ENCODE measurements around the gene STARD3. TPM values are rescaled to one million over a fixed set of nuclear protein-coding genes. Genes with fewer than 3 reads are reported as not detected.

Gene STARD3
- total RNA-seq, 1 donor from 2014 or later, result 15.8 TPM

DNA sequence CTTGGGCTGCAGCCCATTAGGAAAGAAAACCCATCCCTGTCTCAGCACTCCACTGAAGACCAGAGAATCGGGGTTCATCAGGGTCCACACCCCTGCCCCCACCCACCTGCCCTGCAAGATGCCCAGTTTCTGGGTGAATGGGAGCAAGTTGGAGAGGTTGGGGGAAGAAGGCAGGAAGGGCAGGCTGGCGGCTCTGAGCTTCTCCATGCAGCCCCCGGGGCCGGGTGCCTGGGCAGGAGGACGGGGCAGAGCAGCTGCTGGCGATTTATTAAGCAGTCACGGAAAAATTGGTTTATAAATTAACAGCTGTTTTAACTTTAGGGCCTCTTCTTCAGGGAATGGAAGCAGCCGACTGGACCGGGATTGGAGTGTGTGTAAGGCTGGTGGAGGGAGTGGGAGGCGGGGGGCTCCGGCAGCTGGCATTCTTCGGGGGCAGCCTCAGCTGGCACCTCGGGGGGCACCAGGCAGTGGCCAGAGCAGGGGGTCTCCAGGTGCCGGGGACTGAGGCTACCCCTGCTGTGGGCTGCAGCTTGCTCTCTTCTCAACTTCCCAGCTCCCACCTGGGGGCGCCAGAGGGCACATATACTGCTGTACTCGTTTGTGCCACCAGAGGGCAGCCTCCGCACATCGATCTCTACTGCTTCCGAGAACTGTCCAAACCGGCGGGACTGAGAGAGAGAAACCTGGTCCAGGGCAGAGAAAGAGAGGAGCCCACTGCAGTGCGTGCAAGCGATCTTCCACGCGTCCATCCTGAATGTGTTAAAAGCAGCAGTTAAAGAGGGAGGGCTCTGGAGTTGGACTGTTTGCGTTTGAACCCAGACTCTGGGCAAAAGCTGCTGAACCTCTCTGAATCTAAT, 15.2 kb upstream of the STARD3 start:
- peak; percentile 87 for DNase-seq

DNA sequence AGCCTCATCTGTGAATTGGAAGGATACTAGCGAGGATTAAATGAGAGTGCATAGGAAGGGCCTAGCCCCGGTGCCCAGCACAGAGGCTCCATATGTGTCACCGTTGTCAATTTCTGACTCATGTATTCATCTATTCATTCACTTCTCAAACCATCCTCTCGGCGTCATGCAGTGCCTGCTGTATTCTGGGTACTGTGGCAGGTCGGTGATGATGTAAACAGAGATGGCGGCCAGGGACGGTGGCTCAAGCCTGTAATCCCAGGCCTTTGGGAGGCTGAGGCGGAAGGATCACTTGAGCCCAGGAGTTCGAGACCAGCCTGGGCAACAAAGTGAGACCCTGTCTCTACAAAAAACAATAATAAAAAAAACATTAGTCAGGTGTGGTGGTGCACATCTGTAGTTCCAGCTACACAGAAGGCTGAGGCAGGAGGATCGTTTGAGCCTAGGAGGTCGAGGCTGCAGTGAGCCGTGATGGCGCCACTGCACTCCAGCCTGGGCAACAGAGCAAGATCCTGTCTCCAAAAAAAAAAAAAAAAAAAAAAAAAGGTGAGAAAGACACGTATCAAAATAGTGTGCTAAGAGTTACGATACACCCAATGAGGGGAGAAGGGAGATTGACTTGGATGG, 14.5 kb upstream of the STARD3 start:
- DNase-seq, result no peak

DNA sequence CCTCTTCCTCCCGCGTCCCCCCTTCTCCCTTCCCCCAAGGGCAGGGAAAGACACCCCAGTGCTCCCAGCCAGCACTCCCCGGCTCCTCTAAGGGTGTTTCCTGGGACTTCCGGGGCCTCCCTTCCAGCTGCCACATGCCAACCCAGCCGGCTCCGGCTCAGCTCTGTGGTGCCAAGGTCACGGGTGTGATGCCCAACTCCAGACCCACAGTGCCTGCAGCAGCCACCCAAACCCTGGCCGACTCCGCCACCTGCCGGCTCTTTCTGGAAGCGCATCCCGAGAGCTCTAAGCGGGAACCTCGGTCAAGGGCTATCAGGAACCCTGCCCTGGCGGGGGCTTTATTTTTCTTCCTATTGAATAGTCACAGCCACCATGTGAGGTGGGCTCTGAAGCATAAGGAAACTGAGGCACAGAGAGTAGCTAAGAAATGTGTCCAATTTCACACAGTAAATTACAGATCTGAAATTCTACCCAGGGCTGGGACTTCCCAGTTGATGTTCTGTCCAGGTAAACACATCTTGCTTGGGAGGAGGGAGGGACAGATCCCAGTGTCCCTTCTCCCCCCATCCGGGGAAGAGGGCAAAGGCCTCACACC, 13.5 kb upstream of the STARD3 start:
- DNase-seq, result peak; percentile 43

DNA sequence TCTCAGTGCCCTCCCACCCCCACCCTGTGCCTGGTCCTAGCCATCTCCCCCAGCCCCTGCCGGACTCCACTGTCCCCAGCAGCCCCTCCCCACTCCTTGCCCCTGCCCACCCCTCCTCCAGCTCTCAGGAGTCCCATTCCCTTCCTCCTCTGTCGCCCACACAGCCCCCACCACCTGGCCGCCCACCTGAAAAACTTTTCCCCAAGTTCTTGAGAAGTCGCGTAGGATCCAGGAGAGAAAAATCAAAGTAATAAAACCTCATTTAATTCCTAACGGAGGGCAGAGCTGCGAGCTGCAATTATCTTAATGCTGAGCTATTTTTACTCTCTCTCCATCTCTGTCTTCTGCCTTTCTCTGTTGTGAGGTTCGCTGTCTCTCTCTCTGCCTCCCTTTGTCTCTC, 12.6 kb upstream of the STARD3 start:
- no peak for DNase-seq

DNA sequence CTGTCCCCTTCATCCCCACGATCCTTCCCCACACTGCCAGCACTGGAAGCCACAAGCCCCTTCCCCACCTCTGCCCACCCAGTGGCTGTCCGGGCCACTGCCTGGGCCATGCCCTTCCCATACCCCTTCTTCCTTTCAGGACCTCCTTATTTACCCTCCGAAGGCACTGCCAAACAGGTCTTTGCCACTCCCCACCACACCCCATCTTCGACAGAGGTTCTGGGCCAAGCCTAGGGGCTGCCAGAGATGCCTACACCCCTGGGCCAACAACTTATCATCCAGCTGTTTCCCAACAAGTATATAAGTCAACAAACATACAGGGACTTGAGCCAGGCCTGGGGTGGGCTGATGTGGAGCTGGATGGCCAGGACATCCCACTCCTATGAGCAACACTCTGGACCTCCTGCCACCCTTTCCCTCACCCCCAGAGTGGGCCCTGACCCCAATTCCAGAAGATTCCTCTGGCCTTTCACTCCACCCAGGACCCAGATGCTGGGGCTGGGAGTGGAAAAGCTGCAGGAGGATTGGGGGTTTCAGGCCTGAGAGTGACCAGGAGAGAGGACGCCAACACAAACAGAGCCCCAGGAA, 11.7 kb upstream of the STARD3 start:
- no peak for DNase-seq

DNA sequence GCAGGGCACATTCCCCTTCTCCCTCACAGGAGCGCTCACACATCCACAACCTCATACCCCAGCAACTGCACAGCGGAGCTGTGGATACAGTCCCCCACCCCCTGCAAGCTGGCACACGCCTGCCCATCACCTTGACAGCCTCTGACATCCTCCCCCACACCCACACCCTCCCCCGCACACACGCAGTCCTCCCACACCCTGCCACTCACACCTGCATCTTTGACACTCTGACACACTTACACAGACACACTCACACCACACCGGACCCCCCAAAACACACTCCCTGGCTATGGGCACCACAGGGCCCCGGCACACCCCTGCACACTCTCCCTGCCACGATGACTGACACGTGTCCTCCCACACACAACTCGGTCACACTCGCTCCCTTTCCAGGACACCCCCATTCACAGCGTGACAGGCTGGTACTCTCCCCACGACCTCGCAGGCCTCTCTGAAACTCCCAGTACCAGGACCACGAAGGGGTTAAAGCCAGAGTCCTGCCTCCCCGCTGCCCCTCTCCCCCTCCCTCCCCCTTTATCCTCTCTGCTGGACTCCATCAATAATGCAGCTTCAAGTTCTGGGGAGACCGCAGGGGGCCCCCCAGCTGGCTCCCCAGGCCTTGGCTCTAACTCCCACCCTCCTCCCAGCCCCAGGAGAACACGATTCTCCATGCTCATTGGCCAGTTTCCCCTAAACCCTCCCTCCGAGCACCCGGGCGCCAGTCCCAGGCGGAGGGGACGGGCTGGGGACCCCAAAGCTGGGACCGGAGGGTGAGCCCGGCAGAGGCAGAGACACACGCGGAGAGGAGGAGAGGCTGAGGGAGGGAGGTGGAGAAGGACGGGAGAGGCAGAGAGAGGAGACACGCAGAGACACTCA, 10.5 kb upstream of the STARD3 start, which contains the start of gene PPP1R1B:
Gene PPP1R1B, plus strand, starts transcription at position 782 of the 876 bp plus-strand sequence. CDS start 441 bp downstream, outside the sequence.
- DNase-seq, result no peak

DNA sequence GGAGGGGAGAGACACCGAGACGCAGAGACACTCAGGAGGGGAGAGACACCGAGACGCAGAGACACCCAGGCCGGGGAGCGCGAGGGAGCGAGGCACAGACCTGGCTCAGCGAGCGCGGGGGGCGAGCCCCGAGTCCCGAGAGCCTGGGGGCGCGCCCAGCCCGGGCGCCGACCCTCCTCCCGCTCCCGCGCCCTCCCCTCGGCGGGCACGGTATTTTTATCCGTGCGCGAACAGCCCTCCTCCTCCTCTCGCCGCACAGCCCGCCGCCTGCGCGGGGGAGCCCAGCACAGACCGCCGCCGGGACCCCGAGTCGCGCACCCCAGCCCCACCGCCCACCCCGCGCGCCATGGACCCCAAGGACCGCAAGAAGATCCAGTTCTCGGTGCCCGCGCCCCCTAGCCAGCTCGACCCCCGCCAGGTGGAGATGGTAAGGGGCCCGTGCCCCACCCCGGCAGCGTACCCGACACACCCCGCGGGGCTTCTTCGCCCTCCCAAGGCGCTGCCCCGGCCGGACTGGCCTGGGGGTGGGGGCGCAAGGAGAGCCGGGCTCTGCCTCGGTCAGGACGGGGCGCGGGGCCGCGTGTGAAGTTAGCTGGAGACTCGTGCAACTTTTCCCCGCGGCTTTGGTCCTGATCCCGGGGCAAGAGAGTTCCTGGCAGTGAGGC, 9.8 kb upstream of the STARD3 start:
- no peak for DNase-seq

DNA sequence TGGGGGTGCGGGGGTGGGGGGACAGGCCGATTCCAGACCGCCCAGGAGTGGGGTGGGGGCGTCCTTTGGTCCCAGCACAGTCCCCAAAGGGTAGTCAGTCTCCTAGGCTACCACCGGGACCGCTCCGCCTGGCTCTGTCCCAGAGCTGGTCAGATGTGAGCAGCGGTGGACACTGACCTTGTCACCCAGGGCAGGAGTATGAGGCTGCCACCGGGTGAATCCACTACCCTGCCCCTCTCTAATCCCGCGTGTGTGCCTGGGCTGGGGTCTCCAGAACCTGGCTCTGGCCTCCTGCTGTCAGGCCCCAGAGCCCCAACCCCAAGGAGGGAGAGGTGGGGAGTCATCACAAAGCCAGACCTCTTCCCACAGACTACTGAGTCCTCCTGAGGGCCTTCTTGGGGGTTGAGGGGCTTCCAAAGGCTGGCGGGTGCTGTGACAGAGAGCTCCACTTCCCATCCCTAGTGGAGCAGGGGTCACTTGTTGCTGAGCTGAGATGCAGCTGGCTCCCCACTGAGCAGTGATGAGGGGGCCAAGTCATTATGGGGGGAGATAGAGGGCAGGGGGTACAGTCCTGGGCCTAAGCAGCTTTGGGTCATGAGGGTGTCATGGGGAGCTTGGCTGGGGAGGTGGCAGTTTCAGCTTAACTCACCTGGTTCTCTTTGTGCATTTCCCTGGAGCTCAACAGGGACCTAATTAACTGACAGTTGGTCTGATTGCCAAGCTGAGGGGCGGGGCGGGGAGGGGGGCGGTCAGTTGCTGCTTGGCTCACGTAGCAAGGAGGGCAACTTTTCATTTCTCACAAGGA, 9.0 kb upstream of the STARD3 start:
- DNase-seq, result no peak

DNA sequence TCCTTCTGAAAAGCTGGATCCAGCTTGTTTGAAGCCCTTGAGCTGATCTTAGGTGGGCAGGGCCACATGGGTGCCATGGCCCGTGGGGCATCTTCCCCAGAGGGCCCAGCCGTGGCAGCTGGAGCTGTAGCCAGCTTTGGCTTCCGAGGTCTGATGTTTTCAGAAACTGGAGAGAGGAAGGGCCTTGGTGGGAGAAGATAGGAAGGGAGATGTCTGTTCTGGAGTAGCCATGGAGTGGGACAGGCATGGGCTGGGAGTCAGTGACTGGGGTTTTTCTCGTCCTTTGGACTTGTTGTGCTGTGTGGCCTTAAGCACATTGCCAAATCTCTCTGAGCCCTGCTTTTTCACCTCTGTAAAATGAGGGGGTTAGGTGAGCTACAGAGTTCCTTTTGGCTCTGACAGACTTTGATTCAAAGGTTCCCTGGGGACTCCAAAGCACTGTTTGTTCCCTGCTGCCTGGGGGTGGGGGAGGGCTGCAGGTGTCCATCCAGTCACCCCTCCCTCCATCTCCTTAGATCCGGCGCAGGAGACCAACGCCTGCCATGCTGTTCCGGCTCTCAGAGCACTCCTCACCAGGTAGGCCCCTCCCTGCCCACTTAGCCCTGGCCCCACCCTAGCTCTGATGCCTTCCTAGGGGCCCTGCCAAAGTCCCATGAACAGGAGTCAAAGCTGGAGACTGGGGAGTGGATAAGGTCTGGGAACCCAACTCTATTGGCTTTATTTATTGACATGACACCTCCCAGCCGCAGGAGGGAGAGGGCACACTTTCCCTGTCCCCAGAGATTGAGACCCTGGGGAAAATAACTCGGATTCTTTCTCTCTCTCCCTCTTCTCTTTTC, 8.1 kb upstream of the STARD3 start:
- no peak for DNase-seq

DNA sequence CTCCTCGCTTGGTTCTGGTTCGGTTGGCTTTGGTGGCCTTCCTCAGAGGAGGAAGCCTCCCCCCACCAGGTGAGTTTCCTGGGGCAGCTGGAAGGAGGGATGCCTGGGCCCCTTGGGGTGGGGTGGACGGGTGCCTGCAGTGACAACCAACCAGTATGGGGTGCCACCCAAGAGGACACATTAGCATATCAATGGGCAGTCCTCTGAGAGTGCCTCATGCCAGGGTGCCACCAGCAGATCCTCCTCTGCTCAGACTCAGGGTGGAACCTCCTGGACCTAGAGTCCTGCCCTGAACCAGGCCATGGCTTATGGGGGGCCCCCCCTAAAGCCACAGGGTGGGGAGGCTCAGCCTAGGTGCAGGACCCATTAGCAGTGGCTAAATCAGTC, 7.5 kb upstream of the STARD3 start:
- no peak for DNase-seq

DNA sequence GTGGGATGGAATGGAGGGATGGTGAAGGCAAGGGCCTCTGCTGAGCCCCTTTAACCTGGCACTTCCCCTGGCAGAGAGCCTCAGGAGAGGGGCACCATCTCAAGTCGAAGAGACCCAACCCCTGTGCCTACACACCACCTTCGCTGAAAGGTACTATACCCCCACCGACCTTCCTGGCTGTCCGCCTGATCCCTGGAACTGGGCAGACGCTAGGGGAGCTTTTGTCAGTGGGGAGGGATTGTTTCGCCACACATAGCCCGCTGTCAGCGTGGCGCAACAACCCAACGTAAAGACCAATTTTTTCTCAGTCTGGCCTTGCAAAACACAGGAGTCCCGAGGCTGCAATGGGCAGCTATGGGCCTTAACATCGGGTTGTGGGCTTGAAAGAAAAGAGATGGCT, 7.0 kb upstream of the STARD3 start:
- DNase-seq, result no peak

DNA sequence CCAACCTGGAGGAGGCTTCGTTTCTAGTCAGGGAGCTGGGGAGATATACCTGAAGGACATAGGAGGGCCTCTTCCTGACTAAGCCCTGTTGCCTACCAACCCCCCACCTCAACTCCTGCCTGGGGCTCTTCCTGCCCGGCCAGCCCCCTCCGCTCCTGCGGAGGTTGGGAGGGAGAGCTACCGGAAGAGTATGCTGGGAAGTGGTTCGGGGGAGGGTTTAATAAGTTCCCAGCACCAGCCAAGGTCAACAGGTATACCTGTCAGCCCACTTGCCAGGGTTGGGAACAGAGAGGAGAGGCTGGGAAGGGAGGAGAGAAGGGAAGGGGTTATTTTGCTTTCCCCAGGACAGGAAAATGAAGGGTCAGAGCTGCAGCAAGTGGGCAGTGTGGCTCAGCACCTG, 5.5 kb upstream of the STARD3 start:
- DNase-seq, result no peak

DNA sequence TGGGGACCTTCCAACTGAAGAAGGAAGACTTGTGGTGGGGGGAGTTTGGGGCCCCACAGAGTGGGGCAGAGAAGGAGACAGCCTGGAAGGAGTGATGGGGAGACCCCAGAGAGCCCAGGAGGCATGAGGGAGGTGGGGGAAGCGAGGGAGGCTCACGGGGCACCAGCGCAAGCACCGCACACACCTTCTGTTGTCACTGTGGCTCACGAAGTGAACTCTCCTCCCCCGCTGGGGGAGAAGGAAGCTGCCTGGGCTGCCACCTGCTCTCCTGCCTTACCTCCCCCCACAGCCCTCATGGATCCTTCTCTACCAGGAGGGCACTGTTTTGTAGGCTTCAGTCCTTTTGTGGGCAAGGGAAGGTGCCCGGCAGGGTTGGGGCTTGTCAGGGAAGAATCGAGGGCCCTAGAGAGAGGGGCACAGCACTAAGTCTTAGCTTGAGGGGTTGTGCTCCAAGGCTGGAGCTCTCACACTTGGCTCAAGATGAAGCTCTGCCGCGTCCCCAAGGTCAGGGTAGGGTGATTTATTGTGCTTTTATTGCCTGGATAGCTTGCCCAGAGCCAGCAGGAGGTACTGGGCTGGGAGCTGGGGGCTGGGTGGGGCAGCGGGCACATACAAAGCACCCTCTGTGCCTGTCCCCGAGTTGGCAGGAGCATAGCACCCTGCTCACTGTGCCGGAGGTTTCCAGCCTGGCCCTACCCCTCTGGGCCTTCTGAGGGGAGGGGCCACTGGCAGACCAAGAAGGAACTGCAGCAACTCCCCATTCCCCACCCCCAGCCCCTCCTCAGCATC, 4.6 kb upstream of the STARD3 start:
- DNase-seq, result no peak

DNA sequence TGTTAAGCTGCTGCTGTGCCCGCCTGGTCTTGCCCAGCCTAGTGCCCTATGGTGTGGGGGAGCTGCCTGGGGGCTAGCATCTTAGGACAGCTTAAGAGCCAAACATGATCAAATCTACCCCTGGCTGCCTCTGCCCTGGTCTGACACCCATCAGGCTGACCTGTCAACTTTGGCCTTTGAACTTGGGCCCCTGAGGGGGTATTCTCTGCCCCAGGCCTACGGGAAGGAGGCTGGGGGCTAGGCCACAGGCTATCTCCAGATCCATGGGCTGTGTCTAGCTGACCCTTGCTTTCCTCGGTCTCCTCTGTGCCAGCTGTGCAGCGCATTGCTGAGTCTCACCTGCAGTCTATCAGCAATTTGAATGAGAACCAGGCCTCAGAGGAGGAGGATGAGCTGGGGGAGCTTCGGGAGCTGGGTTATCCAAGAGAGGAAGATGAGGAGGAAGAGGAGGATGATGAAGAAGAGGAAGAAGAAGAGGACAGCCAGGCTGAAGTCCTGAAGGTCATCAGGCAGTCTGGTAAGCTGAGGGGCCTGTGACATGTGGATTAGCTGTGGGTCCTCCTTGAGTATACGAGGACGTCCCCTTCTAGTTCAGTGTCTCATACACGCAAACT, 3.3 kb upstream of the STARD3 start:
- DNase-seq, result no peak

DNA sequence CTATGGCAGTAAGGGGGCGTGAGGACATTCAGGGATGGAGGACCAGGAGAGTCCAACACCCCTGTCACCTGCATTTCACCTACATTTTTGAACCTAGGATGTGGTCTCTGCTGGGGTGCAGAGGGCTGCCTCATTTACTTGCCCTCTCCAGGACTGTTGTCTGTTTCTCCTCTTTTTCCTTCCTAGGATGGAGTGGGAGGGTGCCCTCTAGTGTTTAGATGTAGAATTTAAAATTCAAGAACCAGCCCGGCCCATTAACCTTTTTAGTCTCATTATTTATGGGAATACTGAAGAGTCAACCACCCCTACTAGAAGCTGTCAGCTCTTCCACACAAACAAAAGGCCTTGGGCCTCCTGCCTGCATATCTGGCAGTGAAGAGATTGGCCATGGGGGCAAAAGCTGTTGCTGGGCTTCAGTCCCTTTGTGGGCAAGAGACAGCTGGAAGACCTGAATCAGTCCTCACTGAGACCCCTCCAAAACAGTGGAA, 2.5 kb upstream of the STARD3 start:
- peak; percentile 15 for DNase-seq

DNA sequence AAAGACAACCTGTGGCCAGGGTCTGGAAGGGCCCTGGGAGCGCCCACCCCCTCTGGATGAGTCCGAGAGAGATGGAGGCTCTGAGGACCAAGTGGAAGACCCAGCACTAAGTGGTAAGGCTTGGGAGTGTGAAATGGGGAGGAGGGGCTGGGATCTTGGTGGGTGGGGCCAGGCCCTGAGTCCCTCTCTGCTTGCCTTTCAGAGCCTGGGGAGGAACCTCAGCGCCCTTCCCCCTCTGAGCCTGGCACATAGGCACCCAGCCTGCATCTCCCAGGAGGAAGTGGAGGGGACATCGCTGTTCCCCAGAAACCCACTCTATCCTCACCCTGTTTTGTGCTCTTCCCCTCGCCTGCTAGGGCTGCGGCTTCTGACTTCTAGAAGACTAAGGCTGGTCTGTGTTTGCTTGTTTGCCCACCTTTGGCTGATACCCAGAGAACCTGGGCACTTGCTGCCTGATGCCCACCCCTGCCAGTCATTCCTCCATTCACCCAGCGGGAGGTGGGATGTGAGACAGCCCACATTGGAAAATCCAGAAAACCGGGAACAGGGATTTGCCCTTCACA, 1.2 kb upstream of the STARD3 start:
- no peak for DNase-seq

DNA sequence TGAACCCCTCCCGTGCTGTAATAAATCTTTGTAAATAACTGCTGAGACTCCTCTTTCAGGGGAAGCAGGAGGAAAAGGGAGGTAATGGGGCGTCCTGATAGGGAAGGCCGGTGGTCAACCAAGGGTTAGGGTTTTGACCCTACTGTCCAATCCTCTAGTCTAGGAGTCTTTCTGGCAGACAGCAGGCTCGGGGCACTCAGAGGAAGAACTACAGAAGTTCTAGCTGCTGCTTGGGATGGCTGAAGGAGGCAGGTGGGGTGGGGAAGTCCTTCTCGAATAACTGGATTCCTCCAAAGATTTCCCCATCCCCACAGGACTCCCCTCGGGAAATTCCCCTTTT, 387 bp upstream of the STARD3 start:
- DNase-seq, result no peak

DNA sequence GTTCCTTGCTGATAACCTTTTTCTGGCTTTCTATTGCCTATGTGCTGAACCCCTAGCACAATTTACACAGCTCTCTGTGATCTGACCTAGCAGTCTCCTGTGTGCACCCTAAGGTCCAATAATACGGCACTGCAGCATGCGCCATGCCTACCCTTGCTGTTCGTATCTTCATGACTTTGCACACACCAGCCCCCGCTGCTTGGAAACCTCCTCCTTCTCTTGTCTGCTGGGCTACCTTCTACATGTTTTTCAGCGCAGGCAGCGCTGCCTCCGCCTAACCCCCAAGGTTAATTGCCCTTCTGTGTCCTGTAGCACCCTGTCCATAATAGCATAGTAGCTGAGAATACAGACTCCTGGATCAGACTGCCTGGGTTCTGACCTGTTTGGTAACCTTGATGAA, 1.4 kb downstream of the STARD3 start:
- no peak for DNase-seq

Data from skin of body (tissue), 2 donors.